MCF 10A (cell line): Measurements from ENCODE around the gene COX19. TPM values are rescaled to one million over a fixed set of nuclear protein-coding genes. Genes with fewer than 3 reads are reported as not detected.

Experiments
- BruUV-seq: library from RNA; stranded (reverse); fragments of 400-500 nt; replicated peaks from 2 replicates; lab custom pipeline; 2021; lab: Mats Ljungman, UMichigan
- CTCF ChIA-PET: fragments of 300-600 bp; sonication (Branson Sonifier 250); formaldehyde crosslinking; extraction: SDS; loops from one replicate; lab custom pipeline; 2021; ENCODE audit warnings: antibody characterized with exemption, inconsistent platforms; lab: Yijun Ruan, JAX
- POLR2A ChIA-PET: fragments of 300-600, 350-650 bp; sonication (Branson Sonifier 250); formaldehyde crosslinking; extraction: SDS; loops from one replicate; lab custom pipeline; 2020; ENCODE audit warnings: antibody characterized with exemption, inconsistent platforms; lab: Yijun Ruan, JAX
- DNase-seq: peaks from one replicate; pipeline ENCODE4 v3.0.0-alpha.2; 2018; ENCODE audit not compliant: unreplicated experiment
- H3K27ac Mint-ChIP-seq: one replicate; pipeline ENCODE4 v1.8.0; 2022; ENCODE audit warnings: mild to moderate bottlenecking, low read depth, mixed read lengths; ENCODE audit not compliant: unreplicated experiment
- H3K27me3 Mint-ChIP-seq: one replicate; pipeline ENCODE4 v1.8.0; 2022; ENCODE audit warnings: mixed read lengths; ENCODE audit not compliant: insufficient read depth, unreplicated experiment
- H3K36me3 Mint-ChIP-seq: one replicate; pipeline ENCODE4 v1.8.0; 2022; ENCODE audit warnings: mild to moderate bottlenecking, moderate library complexity, mixed read lengths; ENCODE audit not compliant: insufficient read depth, unreplicated experiment
- H3K4me1 Mint-ChIP-seq: one replicate; pipeline ENCODE4 v1.8.0; 2022; ENCODE audit warnings: mixed read lengths; ENCODE audit not compliant: insufficient read depth, unreplicated experiment
- H3K4me3 Mint-ChIP-seq: one replicate; pipeline ENCODE4 v1.8.0; 2022; ENCODE audit warnings: mild to moderate bottlenecking, moderate library complexity, mixed read lengths; ENCODE audit not compliant: unreplicated experiment
- H3K9me3 Mint-ChIP-seq: one replicate; pipeline ENCODE4 v1.8.0; 2022; ENCODE audit warnings: mixed read lengths; ENCODE audit not compliant: unreplicated experiment
- CTCF ChIP-seq: fragments of 200-600 bp; IDR thresholded peaks from one replicate; pipeline ENCODE4 v1.8.0; 2022; ENCODE audit warnings: antibody characterized with exemption, mild to moderate bottlenecking; ENCODE audit not compliant: unreplicated experiment
- intact Hi-C: fragments of 100-400 bp; cut with micrococcal nuclease; formaldehyde crosslinking; loops from 2 replicates; pipeline ENCODE4 v1.14.1; 2022
- total RNA-seq: library from RNA; stranded (reverse); gene quantifications from 2 replicates; pipeline ENCODE4 v1.2.3, GENCODE V29; 2022

The COX19 gene
- total RNA-seq, 1 experiment from 2014 or later: 16.5 TPM

DNA sequence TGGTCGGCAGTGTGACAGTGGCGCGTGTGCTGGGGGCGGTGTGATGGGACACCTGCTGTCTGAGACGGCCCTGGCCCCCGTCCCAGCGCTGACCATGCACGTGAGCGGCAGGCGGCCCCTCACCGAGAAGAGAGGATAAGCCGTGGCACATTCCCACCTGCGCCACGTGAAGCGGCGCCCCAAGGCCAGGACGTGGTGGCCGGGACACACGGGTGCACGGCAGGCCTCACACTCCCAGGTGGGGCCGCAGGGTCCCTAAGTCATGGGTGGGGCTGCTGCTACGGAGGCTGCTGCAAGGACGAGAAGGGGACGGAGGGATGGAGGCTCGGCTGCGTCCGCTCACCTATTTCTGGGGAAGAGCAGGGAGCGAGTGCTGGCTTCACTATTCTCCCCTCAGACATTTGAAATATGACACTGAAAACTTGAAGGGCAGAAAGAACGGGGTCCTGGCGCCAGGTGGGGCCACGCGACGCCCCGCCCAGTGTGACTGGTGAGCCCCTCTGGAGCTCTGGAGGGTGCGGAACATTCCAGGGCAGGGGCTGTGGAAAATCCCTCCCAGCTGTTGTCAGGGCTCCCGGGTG, 15.1 kb upstream of the COX19 start:
- TF ChIP-seq CTCF: no peak
- no peak for DNase-seq
- no peak overlapping the region for H3K4me3 Mint-ChIP-seq
- intact Hi-C loops: no loop called here
- ChIA-PET POLR2A (no interaction called here), CTCF (interaction anchor here (0.7 to 5.0 kb wide), 3 partner anchors 12 to 74 kb away, joined by 3 to 98 read pairs (median 27); no protein-coding TSS in a partner anchor)
- H3K27me3 Mint-ChIP-seq: no peaks in the 10 kb centered on the region
- no peak overlapping the region for H3K27ac Mint-ChIP-seq
- H3K36me3 Mint-ChIP-seq: peaks cover 12% of the 10 kb centered on the region
- peaks cover 6% of the 10 kb centered on the region for H3K4me1 Mint-ChIP-seq
- no peaks in the 10 kb centered on the region for H3K9me3 Mint-ChIP-seq
- no TSS peak for BruUV-seq

DNA sequence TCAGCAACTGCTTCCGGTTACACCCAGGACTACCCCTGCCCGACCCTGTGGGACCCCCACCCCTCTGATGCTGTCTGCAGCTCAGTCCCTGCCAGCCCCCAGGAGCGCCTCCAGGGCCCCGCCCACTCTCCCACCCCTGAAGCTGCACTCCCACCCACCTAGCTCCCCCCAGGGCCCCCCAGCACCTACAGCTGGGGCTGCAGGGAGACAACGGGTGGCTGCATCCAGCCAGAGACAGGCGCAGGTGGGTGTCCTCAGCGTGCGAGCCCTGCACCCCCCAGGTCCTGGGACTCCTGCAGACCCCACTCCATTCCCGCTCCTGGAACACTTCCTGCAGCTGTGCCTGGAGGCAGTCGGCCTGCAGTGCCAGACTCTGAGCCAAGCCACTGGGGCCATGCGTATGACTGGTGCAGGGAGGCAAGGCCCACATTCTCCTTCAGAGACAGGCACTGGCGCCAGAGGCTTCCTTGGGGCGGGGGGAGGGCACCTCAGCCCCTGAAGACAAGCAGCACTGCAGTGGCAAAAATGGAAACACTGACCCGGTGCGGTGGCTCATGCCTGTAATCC, 13.7 kb upstream of the COX19 start:
- Mint-ChIP-seq H3K27me3 (no peaks in the 10 kb centered on the region), H3K36me3 (peaks cover 12% of the 10 kb centered on the region), H3K4me3 (no peak overlapping the region), H3K9me3 (no peaks in the 10 kb centered on the region), H3K4me1 (peaks cover 6% of the 10 kb centered on the region), H3K27ac (no peak overlapping the region)
- no peak for TF ChIP-seq CTCF
- CTCF ChIA-PET: interaction anchor here (0.5 to 1.1 kb wide), 3 partner anchors 11 to 206 kb away, joined by 4 to 5 read pairs (median 4); no protein-coding TSS in a partner anchor
- POLR2A ChIA-PET: interaction anchor here (1.4 kb wide), 1 partner anchor 77 kb away, joined by 3 read pairs; no protein-coding TSS in a partner anchor
- DNase-seq: no peak
- BruUV-seq: no TSS peak
- intact Hi-C loops: no loop called here

- no TSS peak for BruUV-seq
- CTCF ChIA-PET: interaction anchor here (0.5 to 1.1 kb wide), 3 partner anchors 10 to 207 kb away, joined by 4 to 5 read pairs (median 4); no protein-coding TSS in a partner anchor
- POLR2A ChIA-PET: interaction anchor here (1.4 kb wide), 1 partner anchor 77 kb away, joined by 3 read pairs; no protein-coding TSS in a partner anchor
- no peaks in the 10 kb centered on the region for H3K9me3 Mint-ChIP-seq
- H3K36me3 Mint-ChIP-seq: peaks cover 9% of the 10 kb centered on the region
- TF ChIP-seq CTCF: no peak
- no peak overlapping the region for H3K27ac Mint-ChIP-seq
- no peak overlapping the region for H3K4me3 Mint-ChIP-seq
- H3K4me1 Mint-ChIP-seq: peaks cover 6% of the 10 kb centered on the region
- intact Hi-C loops: no loop called here
- no peak for DNase-seq
- no peaks in the 10 kb centered on the region for H3K27me3 Mint-ChIP-seq
Measured at GRCh38 chr7:988426-988911, 13.1 kb upstream of the COX19 start.

- no peak for DNase-seq
- intact Hi-C loops: no loop called here
- no peak overlapping the region for H3K27ac Mint-ChIP-seq
- BruUV-seq: no TSS peak
- peaks cover 3% of the 10 kb centered on the region for H3K36me3 Mint-ChIP-seq
- POLR2A ChIA-PET: interaction anchor here (1.4 kb wide), 1 partner anchor 78 kb away, joined by 3 read pairs; no protein-coding TSS in a partner anchor
- CTCF ChIA-PET: interaction anchor here (1.1 kb wide), 1 partner anchor 10 kb away, joined by 4 read pairs; no protein-coding TSS in a partner anchor
- no peak overlapping the region for H3K4me3 Mint-ChIP-seq
- peaks cover under 1% of the 10 kb centered on the region for H3K4me1 Mint-ChIP-seq
- no peak for TF ChIP-seq CTCF
- H3K27me3 Mint-ChIP-seq: no peaks in the 10 kb centered on the region
- no peaks in the 10 kb centered on the region for H3K9me3 Mint-ChIP-seq
Measured at GRCh38 chr7:987909-988308, 12.6 kb upstream of the COX19 start.
